ENCODE data around the gene KRTAP23-1.

The KRTAP23-1 gene

GRCh38 chr21:30306884-30307283, 41.5 kb downstream of the KRTAP23-1 start:
- no peak for DNase-seq

- DNase-seq, result no peak
These were observed 43.3 kb downstream of the KRTAP23-1 start for GRCh38 chr21:30305136-30305535.

All from hypothalamus (tissue), 51 donors.